OCI-LY7 (cell line): ENCODE data around the gene GGA3.

Experiments
- EZH2phosphoT487 ChIP-seq: fragments of 200-600 bp; sonication (generic); IDR thresholded peaks from 2 replicates; pipeline ENCODE4 v1.6.1; 2018; ENCODE audit warnings: low read depth, borderline replicate concordance, mild to moderate bottlenecking, mixed run types, antibody characterized with exemption, low read length, moderate library complexity, mixed read lengths
- TF ChIP-seq, protein P1 (sequence below): fragments of 200-600 bp; sonication (generic); conservative IDR thresholded peaks from 2 replicates; pipeline ENCODE4 v1.5.1; 2014; ENCODE audit warnings: mild to moderate bottlenecking, antibody characterized with exemption, low read length, moderate library complexity, mixed read lengths

DNA sequence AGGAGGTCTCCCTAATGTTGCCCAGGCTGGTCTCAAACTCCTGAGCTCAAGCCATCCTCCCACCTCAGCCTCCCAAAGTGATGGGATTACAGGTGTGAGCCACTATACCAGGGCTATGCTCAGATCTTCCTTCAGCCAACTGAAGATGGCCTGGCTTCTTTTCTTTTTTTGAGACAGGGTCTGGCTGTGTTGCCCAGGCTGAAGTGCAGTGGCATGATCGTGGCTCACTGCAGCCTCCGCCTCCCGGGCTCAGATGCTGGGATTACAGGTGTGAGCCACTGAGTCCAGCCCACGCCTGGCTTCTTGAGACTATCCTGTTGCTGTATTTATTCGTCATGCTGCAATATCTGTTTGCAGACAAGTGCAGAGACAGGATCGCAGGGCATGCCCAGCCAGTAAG lies 23.7 kb upstream of the GGA3 start:
- TF ChIP-seq, protein P1, sequence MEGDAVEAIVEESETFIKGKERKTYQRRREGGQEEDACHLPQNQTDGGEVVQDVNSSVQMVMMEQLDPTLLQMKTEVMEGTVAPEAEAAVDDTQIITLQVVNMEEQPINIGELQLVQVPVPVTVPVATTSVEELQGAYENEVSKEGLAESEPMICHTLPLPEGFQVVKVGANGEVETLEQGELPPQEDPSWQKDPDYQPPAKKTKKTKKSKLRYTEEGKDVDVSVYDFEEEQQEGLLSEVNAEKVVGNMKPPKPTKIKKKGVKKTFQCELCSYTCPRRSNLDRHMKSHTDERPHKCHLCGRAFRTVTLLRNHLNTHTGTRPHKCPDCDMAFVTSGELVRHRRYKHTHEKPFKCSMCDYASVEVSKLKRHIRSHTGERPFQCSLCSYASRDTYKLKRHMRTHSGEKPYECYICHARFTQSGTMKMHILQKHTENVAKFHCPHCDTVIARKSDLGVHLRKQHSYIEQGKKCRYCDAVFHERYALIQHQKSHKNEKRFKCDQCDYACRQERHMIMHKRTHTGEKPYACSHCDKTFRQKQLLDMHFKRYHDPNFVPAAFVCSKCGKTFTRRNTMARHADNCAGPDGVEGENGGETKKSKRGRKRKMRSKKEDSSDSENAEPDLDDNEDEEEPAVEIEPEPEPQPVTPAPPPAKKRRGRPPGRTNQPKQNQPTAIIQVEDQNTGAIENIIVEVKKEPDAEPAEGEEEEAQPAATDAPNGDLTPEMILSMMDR, result no peak
- no peak for TF ChIP-seq EZH2phosphoT487
